ENCODE results near the gene DMC1. TPM values are rescaled to one million over a fixed set of nuclear protein-coding genes. Genes with fewer than 3 reads are reported as not detected.

The DMC1 gene
- total RNA-seq, 3 donors from 2014 or later: 1.6 to 3.3 (median 2.9) TPM

DNA sequence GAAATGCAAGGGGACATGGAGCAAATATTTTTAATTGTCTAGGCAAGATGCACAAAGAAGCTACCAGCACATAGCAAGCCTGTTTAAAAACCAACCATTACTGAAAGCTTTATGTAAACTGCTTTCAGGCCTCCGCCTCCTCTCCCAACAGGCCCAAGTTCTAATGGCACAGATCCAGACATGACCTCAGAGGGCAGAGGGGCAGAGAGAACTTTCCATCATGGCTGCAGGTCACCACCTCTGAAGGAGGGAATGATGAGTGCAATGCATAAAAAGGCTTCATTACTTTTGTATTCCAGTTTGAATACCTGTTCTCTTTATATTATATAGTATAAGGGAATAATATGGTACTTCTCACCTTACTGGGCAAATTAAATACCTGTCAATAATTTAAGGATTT lies 79.1 kb downstream of the DMC1 start:
- Histone ChIP-seq H3K36me3 (peaks cover 17% of the 10 kb centered on the region), H3K9me3 (no peaks in the 10 kb centered on the region), H3K27me3 (no peaks in the 10 kb centered on the region), H3K27ac (peak overlapping the region; percentile 38 to 42), H3K4me3 (no peak overlapping the region), H3K4me1 (no peaks in the 10 kb centered on the region)
- TF ChIP-seq POLR2A (IDR thresholded peaks at IDR 0.05): no peak
- intact Hi-C loops (cut with DNase I; ENCODE audit: low total_unique reads): no loop called here
- DNase-seq (ENCODE audit: low spot score in 2 of 2): no peak

DNA sequence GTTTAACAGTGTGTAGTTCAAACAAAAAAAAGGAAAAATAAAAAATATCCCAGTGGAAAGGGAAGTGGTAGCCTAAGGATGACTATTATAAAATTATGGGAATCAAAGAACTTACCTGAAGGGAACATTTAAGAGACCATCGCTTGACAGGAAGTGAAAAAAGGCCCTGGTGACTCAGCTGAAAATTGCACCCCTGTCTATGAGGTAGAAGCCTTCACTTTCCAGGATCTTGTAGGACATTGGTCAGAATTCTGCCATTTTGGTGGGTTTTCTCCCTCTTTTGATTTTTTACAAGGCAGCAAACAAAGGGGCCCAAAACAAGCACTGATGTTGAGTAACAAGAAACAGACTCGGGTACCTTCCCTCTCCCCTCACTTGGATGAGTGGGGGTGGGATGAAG lies 79.5 kb downstream of the DMC1 start:
- Histone ChIP-seq H3K4me3 (no peak overlapping the region), H3K36me3 (peaks cover 17% of the 10 kb centered on the region), H3K27ac (peak overlapping the region; percentile 38 to 42), H3K27me3 (no peaks in the 10 kb centered on the region), H3K4me1 (no peaks in the 10 kb centered on the region), H3K9me3 (no peaks in the 10 kb centered on the region)
- DNase-seq (ENCODE audit: low spot score in 2 of 2): no peak
- intact Hi-C loops (cut with DNase I; ENCODE audit: low total_unique reads): no loop called here
- peak in 1 of 3 donors; percentile 7 for TF ChIP-seq POLR2AphosphoS5 (IDR thresholded peaks at IDR 0.05)
- no peak for TF ChIP-seq POLR2A (IDR thresholded peaks at IDR 0.05)

DNA sequence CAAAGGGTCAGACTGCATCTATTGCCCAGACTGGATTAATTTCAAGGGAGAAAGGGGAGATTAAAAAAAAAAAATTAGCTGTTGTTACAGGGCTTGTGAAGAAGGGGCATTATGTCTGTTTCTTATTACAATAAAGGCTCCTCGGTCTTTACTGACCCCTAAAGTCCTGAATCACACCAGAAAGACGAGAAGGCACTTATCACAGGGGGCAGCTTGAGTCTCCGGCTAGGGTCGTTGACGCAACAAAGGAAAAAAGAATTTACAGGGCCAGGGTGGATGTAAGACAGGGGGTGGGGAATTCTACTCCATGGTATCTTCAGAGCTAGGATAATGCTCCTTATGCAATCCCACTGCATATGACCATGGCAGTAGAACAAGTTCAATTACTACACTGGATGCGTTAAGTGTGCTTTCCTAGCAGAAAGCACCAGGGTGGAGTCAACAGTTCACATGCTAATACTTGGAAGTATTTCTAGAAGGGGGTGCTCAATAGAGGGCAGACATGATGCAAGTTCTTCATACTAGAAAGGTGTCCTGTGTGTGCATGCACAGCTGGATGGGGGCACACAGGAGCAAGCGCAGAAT lies 80.3 kb downstream of the DMC1 start:
- no peaks in the 10 kb centered on the region for H3K27me3 ChIP-seq
- no peaks in the 10 kb centered on the region for H3K4me1 ChIP-seq
- no peak overlapping the region for H3K27ac ChIP-seq
- TF ChIP-seq POLR2AphosphoS5 (IDR thresholded peaks at IDR 0.05) (no peak), POLR2A (IDR thresholded peaks at IDR 0.05) (no peak)
- TF ChIP-seq, protein P1, sequence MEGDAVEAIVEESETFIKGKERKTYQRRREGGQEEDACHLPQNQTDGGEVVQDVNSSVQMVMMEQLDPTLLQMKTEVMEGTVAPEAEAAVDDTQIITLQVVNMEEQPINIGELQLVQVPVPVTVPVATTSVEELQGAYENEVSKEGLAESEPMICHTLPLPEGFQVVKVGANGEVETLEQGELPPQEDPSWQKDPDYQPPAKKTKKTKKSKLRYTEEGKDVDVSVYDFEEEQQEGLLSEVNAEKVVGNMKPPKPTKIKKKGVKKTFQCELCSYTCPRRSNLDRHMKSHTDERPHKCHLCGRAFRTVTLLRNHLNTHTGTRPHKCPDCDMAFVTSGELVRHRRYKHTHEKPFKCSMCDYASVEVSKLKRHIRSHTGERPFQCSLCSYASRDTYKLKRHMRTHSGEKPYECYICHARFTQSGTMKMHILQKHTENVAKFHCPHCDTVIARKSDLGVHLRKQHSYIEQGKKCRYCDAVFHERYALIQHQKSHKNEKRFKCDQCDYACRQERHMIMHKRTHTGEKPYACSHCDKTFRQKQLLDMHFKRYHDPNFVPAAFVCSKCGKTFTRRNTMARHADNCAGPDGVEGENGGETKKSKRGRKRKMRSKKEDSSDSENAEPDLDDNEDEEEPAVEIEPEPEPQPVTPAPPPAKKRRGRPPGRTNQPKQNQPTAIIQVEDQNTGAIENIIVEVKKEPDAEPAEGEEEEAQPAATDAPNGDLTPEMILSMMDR (IDR thresholded peaks at IDR 0.05): no peak
- no peak overlapping the region for H3K4me3 ChIP-seq
- intact Hi-C loops (cut with DNase I; ENCODE audit: low total_unique reads): no loop called here
- H3K36me3 ChIP-seq: peaks cover 14% of the 10 kb centered on the region
- no peaks in the 10 kb centered on the region for H3K9me3 ChIP-seq
- no peak for DNase-seq (ENCODE audit: low spot score in 2 of 2)

DNA sequence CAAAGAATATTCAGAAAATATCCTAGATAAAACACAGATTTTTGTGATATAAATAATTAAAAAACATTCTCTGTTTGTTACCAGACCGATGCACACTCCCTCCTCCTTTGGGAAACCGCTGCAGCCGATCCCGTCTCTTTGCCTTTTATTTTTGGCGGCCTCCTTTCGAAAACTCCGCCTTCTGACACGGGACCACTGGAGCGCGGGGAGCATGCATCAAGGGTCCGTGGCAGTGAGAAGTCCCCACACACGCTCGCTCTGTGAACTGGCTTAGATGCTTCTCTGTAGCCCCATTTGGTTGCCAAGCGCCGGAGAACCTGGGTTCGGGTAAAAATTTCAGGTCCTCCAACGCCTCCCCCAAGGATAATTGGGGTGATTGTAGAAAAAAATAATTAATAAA lies 80.8 kb downstream of the DMC1 start:
- Histone ChIP-seq H3K27ac (no peak overlapping the region), H3K9me3 (no peaks in the 10 kb centered on the region), H3K4me1 (no peaks in the 10 kb centered on the region), H3K36me3 (peaks cover 8% of the 10 kb centered on the region), H3K27me3 (no peaks in the 10 kb centered on the region), H3K4me3 (no peak overlapping the region)
- intact Hi-C loops (cut with DNase I; ENCODE audit: low total_unique reads): no loop called here
- DNase-seq (ENCODE audit: low spot score in 2 of 2): no peak
- TF ChIP-seq POLR2A (IDR thresholded peaks at IDR 0.05): no peak

DNA sequence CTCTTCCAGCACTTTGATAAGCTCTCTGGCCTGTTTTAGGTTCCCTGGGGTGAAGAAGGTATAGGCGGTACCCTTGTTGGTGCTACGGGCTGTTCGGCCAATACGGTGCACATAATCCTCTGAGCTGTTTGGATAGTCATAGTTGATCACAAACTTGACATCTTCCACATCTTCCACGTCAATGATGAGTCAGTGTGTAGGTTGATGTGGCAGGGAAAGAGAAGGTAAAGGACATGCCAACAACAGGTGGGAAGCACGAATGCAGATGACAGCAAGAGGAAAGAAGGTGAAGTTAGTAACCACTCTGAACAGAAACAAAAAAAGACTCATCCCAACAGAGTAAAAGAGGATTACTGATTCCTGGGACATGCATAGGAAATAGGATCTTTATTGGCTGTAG lies 82.0 kb downstream of the DMC1 start:
- Histone ChIP-seq H3K36me3 (peaks cover 4% of the 10 kb centered on the region), H3K27ac (no peak overlapping the region), H3K4me3 (no peak overlapping the region), H3K9me3 (no peaks in the 10 kb centered on the region), H3K4me1 (no peaks in the 10 kb centered on the region), H3K27me3 (no peaks in the 10 kb centered on the region)
- intact Hi-C loops (cut with DNase I; ENCODE audit: low total_unique reads): no loop called here
- TF ChIP-seq POLR2AphosphoS5 (IDR thresholded peaks at IDR 0.05) (no peak), POLR2A (IDR thresholded peaks at IDR 0.05) (no peak)
- TF ChIP-seq, protein P1 (IDR thresholded peaks at IDR 0.05): no peak
- DNase-seq (ENCODE audit: low spot score in 2 of 2): no peak

DNA sequence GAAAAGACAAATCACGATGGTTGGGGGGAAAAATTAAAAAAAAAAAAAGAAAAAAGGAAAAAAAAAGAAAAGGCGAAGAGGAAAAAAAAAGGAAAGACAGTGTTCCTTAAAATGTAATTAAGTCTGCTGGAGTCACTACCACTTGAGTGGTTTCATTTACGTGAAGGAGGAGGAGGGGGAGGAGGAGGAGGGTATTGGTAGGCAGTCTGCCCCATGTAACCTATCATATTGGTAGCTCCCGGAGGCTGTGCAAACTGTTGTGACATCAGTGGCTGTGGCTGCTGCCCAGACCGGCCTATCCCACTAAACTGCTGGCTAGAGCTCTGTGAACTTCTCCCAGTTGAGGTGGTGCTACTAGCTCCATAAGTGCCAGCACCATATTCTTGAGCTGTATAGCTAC lies 84.2 kb downstream of the DMC1 start:
- H3K4me1 ChIP-seq: no peaks in the 10 kb centered on the region
- no peak overlapping the region for H3K27ac ChIP-seq
- H3K27me3 ChIP-seq: no peaks in the 10 kb centered on the region
- H3K4me3 ChIP-seq: no peak overlapping the region
- DNase-seq (ENCODE audit: low spot score in 2 of 2): no peak
- intact Hi-C loops (cut with DNase I; ENCODE audit: low total_unique reads): no loop called here
- peaks cover 3% of the 10 kb centered on the region for H3K36me3 ChIP-seq
- TF ChIP-seq POLR2A (IDR thresholded peaks at IDR 0.05) (no peak), POLR2AphosphoS5 (IDR thresholded peaks at IDR 0.05) (no peak)
- TF ChIP-seq, protein P1 (IDR thresholded peaks at IDR 0.05): no peak
- H3K9me3 ChIP-seq: no peaks in the 10 kb centered on the region

DNA sequence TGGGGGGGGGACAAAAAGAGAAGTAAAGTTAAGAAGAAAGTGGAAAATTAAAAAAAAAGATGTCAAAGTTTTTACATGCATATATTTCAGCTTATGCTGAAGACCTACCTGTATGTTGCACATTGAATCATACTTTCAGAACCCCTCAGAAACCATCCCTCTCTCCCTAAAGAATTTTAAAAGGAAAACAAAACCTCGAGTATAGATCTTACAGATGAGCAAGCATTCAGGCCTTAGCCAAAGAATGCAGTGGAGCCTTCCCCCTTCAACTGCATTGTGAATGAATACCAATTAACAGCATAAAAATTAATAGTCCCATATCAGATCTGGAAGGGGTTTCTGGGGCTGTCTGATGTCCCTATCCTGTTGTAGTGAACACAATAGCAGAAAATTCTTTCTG lies 85.7 kb downstream of the DMC1 start:
- intact Hi-C loops (cut with DNase I; ENCODE audit: low total_unique reads): no loop called here

More for the DNA sequence above, 85.7 kb downstream of the DMC1 start:
- no peaks in the 10 kb centered on the region for H3K36me3 ChIP-seq
- H3K4me3 ChIP-seq: no peak overlapping the region
- no peak overlapping the region for H3K27ac ChIP-seq
- no peaks in the 10 kb centered on the region for H3K4me1 ChIP-seq
- H3K27me3 ChIP-seq: no peaks in the 10 kb centered on the region
- TF ChIP-seq POLR2A (IDR thresholded peaks at IDR 0.05) (no peak), POLR2AphosphoS5 (IDR thresholded peaks at IDR 0.05) (no peak)
- TF ChIP-seq, protein P1 (IDR thresholded peaks at IDR 0.05): no peak
- DNase-seq (ENCODE audit: low spot score in 2 of 2): no peak
- H3K9me3 ChIP-seq: no peaks in the 10 kb centered on the region

Data from breast epithelium (tissue), 4 donors.